ENCODE results near the gene TOMM70.

DNA sequence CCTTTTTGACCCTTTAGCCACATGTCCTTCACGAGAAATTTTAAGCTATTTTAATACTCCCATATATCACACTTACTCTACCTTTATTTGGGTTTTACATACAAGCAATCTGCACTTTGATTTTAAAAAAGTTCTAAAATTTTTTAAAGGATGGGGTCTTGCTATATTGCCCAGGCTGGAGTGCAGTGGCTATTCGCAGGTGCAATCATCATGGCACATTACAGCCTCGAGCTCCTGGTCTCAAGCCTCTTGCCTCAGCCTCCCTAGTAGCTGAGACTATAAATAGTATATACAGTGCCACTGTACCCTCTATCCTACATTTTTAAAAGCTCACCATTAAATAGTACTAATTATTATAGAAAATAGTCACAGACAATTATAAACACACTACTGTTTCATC lies 36.5 kb downstream of the TOMM70 start:
- TF ChIP-seq, protein P1, sequence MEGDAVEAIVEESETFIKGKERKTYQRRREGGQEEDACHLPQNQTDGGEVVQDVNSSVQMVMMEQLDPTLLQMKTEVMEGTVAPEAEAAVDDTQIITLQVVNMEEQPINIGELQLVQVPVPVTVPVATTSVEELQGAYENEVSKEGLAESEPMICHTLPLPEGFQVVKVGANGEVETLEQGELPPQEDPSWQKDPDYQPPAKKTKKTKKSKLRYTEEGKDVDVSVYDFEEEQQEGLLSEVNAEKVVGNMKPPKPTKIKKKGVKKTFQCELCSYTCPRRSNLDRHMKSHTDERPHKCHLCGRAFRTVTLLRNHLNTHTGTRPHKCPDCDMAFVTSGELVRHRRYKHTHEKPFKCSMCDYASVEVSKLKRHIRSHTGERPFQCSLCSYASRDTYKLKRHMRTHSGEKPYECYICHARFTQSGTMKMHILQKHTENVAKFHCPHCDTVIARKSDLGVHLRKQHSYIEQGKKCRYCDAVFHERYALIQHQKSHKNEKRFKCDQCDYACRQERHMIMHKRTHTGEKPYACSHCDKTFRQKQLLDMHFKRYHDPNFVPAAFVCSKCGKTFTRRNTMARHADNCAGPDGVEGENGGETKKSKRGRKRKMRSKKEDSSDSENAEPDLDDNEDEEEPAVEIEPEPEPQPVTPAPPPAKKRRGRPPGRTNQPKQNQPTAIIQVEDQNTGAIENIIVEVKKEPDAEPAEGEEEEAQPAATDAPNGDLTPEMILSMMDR (optimal IDR thresholded peaks at IDR 0.05 in 1 of 3, IDR thresholded peaks at IDR 0.05 in 1 of 3, conservative IDR thresholded peaks at IDR 0.05 in 1 of 3; ENCODE audit: extremely low read depth in 1 of 3, insufficient read depth in 2 of 3, low read length in 3 of 3): no peak
- no peak for TF ChIP-seq EZH2 (IDR thresholded peaks at IDR 0.05; ENCODE audit: low read length)
